Stomach smooth muscle (tissue), 2 donors: ENCODE measurements around the gene FBRSL1.

ENCODE experiments used
- H3K27ac ChIP-seq: one replicate; pipeline ENCODE4 v1.7.0; 2013; ENCODE audit warnings: mild to moderate bottlenecking, low read length, inconsistent platforms
- H3K27me3 ChIP-seq, 2 donors: one replicate each; pipeline ENCODE4 v1.7.0; 2013; ENCODE audit warnings: low read length in 2 of 2; ENCODE audit not compliant: insufficient read depth in 2 of 2, control insufficient read depth in 1 of 2
- H3K36me3 ChIP-seq, 2 donors: one replicate each; pipeline ENCODE4 v1.7.0; 2013; ENCODE audit warnings: low read length in 2 of 2; ENCODE audit not compliant: control insufficient read depth in 2 of 2, insufficient read depth in 2 of 2
- H3K4me1 ChIP-seq: one replicate; pipeline ENCODE4 v1.7.0; 2013; ENCODE audit warnings: low read length; ENCODE audit not compliant: control insufficient read depth, insufficient read depth
- H3K4me3 ChIP-seq, 2 donors: one replicate each; pipeline ENCODE4 v1.7.0; 2013; ENCODE audit warnings: low read length in 2 of 2
- H3K9ac ChIP-seq, 2 donors: one replicate each; pipeline ENCODE4 v1.7.0; 2013; ENCODE audit warnings: low read length in 2 of 2, mild to moderate bottlenecking in 1 of 2
- H3K9me3 ChIP-seq, 2 donors: one replicate each; pipeline ENCODE4 v1.7.0; 2013; ENCODE audit warnings: low read length in 2 of 2; ENCODE audit not compliant: control insufficient read depth in 2 of 2
- donor health status: healthy.
- donor health status: Pancreatic carcinoma.

The FBRSL1 gene

DNA sequence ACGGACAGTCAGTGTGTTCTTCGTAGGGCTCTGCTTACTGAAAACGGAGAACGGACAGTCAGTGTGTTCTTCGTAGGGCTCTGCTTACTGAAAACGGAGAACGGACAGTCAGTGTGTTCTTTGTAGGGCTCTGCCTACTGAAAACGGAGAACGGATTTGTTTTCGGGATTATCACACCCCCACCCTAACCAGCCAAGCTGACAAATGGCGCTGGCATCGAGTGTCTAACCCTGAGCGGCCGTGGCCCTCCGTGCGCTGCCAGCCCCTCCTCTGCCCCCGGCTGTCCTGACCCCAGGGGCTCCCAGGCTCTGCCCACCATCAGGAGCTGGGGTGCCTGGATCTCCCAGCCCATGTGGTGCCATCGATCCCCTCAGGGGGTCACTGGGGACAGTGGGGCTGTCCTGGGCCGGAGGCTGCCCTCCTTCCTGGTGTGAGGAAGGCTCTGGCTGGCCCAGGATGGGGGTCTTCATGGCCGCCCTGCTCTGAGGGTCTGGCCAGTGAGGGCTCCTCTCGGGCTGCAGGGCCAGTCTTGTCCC lies 57.3 kb downstream of the FBRSL1 start:
- Histone ChIP-seq H3K27me3 (no peaks in the 10 kb centered on the region), H3K9me3 (no peaks in the 10 kb centered on the region), H3K4me1 (peaks cover 2% of the 10 kb centered on the region), H3K4me3 (no peak overlapping the region), H3K36me3 (peaks cover 3% of the 10 kb centered on the region in 2 donors), H3K9ac (no peak overlapping the region), H3K27ac (no peak overlapping the region)

DNA sequence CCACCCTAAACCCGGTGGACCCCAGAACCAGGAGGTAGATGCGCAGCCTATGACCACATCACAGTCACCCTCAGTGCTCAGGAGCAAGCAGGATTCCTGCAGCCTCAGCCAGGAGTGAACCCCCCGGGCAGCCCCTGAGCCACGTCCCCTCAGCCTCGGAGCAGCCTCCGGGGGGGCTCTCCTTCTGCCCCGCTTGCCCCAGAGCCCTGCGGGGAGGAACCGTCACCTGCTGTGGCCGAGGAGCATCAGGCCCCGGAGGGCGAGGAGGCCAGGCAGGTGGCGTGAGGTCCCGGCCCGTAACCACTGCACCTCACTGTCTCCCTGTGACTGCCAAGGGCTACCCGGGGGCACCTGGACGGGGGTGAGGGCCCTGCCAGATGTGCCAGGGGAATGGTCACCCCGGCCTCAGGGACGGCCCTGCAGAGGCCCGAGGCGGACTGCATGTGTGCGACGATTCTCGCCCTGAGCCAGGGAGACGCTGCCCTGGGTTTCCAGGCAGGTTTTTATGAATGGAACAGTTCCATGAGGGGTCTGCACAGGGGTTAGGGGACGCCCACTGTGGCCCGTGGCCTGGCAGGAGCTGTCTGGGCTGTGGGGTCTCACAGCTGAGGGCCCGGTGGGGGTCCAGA lies 58.6 kb downstream of the FBRSL1 start:
- Histone ChIP-seq H3K36me3 (peaks cover 3 to 5% of the 10 kb centered on the region in 2 donors), H3K27me3 (no peaks in the 10 kb centered on the region), H3K4me1 (peaks cover 2% of the 10 kb centered on the region), H3K9ac (no peak overlapping the region), H3K4me3 (no peak overlapping the region), H3K27ac (no peak overlapping the region), H3K9me3 (no peaks in the 10 kb centered on the region)

DNA sequence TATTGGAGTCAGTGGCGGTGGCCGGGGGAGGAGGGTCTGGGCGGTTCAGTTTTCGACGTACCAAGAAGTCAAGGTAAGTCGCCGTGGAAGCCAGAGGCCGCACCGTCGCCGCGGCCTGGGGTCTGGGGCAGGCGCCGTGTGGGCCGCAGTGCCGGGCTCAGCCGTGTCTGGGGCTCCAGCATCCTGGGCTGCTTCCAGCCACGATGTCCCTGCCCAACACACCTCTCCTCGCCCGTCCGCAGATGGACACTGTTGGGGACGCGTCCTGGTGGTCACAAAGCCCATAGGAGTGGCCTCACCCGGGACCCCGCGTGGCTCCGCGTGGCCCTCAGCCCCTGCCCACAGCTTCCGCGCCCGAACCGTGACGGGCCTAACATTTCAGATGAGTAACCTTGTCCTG lies 59.1 kb downstream of the FBRSL1 start:
- H3K9ac ChIP-seq: no peak overlapping the region
- peaks cover 2% of the 10 kb centered on the region for H3K4me1 ChIP-seq
- H3K27ac ChIP-seq: no peak overlapping the region
- no peaks in the 10 kb centered on the region for H3K27me3 ChIP-seq
- H3K4me3 ChIP-seq: no peak overlapping the region
- H3K9me3 ChIP-seq: no peaks in the 10 kb centered on the region
- peaks cover 3 to 5% of the 10 kb centered on the region in 2 donors for H3K36me3 ChIP-seq

DNA sequence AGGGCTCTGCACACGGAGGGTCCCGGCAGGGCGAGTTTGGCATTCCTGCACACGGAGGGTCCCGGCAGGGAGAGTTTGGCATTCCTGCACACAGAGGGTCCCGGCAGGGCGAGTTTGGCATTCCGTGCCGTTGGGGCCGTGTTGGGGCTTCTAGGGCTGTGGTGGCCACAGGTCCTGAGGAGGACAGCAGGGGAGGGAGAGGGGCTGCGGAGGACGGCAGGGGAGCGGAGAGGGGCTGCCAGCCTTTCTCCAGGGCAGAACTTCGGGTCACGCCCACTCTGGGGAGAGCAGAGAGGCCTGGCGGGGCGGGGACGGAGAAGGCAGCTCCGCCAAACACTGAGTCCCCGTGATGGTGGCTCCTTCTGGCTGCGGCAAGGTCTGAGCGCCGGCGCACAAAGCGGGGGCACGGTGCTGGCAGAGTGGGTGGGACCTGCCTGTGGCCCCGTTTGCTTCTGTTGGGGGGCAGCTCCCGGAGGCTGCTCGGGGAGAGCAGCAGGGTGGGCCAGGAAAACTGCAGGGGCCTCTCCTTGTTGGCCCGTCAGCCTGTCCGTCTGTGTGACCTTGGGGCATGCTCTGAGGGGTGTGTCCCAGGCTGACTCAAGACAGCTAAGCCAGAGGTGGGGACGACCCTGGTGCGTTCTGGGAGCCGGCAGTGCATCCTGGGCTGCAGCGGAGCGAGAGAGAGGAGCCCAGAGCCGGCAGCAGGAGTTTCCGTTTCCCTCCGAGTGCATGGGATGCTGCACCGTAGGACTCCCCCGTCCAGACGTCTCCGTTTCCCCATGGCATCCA lies 60.3 kb downstream of the FBRSL1 start:
- Histone ChIP-seq H3K9ac (no peak overlapping the region), H3K27ac (no peak overlapping the region), H3K27me3 (no peaks in the 10 kb centered on the region), H3K36me3 (peaks cover 0 to 3% of the 10 kb centered on the region in 2 donors), H3K9me3 (no peaks in the 10 kb centered on the region), H3K4me1 (peaks cover 2% of the 10 kb centered on the region), H3K4me3 (no peak overlapping the region)

DNA sequence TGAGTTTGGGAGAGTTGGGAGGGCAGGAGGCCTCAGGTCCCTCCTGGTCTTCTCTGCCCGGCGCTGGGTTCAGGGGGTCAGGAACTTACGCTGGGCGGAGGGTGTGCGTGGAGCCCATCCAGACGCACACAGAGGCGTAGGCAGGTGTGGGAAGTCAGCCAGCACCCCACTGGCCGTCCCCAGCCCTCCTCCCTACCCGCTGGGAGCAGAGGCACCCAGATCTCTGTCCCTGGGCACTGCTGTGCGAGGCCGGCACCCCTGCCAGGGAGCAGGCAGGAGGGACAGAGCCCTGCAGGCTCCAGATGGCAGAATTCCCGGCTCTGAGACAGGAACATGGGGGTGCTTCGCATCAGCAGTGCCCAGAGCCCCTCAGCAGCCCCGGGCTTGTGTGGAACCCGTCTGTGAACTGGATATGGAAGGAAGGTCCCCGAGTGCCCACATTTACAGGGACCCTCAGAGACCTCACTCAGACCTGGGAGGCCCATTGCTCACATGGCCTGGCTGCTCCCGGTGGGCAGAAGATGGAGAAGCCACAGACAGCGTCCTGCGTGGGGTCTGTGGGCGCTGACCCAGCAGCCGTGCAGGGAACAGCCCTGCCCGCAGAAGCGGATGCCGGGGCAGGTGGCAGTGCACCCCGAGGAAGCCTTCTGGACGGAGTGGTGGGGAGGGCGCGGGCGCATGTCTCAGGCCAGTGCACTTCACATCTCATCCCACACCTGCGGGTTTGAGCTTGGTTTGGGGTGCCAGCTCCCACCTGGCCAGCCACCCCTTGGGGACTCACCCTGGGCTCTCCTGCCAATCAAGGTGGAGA lies 61.1 kb downstream of the FBRSL1 start:
- H3K9ac ChIP-seq: no peak overlapping the region
- no peaks in the 10 kb centered on the region for H3K9me3 ChIP-seq
- peaks cover 2% of the 10 kb centered on the region for H3K4me1 ChIP-seq
- no peak overlapping the region for H3K27ac ChIP-seq
- H3K27me3 ChIP-seq: no peaks in the 10 kb centered on the region
- H3K4me3 ChIP-seq: no peak overlapping the region
- H3K36me3 ChIP-seq: peaks cover 0 to 3% of the 10 kb centered on the region in 2 donors

DNA sequence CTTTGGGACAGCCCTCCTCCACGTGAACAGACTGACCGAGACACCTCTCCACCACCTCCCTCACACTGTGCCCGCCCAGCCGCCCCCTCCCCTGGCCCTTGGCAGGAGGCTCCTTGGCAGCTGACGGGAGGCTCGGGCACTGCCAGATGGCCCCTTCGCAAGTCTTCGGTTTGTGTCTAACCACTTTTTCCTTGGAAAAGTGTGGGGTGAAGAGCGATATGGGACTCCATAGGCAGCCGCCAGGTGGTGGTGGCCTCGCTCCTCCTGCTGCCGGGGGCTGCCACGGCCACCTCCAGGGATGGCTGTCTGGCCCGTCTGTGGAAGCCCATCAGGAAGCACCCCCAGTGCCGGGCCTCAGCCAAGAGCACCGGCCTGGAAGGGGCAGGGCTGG lies 61.7 kb downstream of the FBRSL1 start:
- Histone ChIP-seq H3K4me3 (no peak overlapping the region), H3K27me3 (no peaks in the 10 kb centered on the region), H3K9me3 (no peaks in the 10 kb centered on the region), H3K4me1 (peaks cover 2% of the 10 kb centered on the region), H3K27ac (no peak overlapping the region), H3K9ac (no peak overlapping the region), H3K36me3 (peaks cover 0 to 3% of the 10 kb centered on the region in 2 donors)

DNA sequence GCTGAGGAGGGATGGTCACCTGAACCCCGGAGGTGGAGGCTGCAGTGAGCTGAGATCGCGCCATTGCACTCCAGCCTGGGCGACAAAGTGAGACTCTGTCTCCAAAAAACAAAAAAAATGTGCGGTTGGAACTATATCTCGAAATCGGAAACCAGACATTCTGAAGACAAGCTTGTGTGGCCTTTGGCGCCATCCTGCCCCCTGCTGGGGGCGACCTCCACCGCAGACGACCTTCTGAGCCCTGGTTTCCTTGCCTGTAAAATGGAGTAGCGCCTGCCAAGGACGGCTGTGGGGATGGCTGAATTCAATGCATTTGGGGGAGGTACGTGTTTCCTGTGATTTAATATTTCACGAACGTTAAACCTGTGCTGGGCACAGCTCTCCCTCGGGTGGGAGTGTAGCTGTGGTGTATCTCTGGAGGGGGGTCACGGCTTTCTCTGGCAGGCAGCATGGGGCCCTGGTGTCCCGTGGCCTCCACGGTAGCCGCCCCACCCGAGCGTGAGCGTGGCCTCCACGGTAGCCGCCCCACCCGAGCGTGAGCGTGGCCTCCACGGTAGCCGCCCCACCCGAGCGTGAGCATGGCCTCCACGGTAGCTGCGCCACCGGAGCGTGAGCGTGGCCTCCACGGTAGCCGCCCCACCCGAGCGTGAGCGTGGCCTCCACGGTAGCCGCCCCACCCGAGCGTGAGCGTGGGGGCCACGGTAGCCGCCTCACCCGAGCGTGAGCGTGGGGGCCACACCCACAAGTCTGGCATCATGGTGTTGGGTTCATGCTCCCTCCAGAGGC lies 65.1 kb downstream of the FBRSL1 start:
- Histone ChIP-seq H3K4me1 (peaks cover 11% of the 10 kb centered on the region), H3K9ac (no peak overlapping the region), H3K36me3 (peaks cover 0 to 3% of the 10 kb centered on the region in 2 donors), H3K9me3 (no peaks in the 10 kb centered on the region), H3K4me3 (no peak overlapping the region), H3K27ac (no peak overlapping the region), H3K27me3 (no peaks in the 10 kb centered on the region)

DNA sequence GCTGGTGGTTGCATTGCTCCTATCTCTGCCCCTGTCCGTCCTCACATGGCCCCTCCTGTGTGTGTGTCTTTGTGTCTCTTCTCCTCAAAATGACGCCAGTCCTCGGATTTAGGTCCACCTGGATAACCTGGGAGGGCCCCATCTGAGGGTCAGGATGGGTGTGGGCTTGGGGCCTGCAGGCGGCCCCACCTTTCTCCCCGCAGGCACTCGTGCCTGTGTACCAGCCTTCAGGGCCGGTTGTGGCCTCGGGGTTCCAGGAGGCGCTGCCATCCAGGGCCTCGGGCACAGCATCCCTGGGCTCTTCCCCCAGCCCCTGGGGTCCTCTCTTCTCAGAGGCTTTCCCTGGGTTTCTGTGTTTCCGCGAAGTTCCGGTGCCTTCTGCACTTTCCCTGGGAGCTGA lies 65.7 kb downstream of the FBRSL1 start:
- H3K9ac ChIP-seq: no peak overlapping the region
- H3K36me3 ChIP-seq: peaks cover 0 to 3% of the 10 kb centered on the region in 2 donors
- no peaks in the 10 kb centered on the region for H3K27me3 ChIP-seq
- H3K4me1 ChIP-seq: peaks cover 13% of the 10 kb centered on the region
- H3K4me3 ChIP-seq: no peak overlapping the region
- H3K27ac ChIP-seq: no peak overlapping the region
- no peaks in the 10 kb centered on the region for H3K9me3 ChIP-seq

DNA sequence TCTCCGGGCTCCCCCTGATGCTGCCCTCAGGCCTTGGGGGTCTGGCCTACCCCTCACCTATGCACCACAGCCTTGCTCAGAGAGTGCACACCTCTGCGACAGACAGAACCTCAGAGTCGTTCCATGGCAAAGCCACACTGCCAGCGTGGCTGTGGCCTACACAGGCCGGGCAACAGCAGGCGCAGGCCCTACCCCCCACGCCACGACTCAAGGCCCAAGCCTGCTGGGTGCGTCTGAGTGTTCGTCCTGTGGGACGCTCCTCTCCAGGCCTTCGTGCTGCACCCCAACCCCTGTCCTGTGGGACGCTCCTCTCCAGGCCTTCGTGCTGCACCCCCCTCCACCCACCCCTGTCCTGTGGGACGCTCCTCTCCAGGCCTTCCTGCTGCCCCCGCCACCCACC lies 66.3 kb downstream of the FBRSL1 start:
- peaks cover 18% of the 10 kb centered on the region for H3K4me1 ChIP-seq
- H3K9me3 ChIP-seq: no peaks in the 10 kb centered on the region
- H3K27me3 ChIP-seq: no peaks in the 10 kb centered on the region
- no peak overlapping the region for H3K4me3 ChIP-seq
- H3K36me3 ChIP-seq: peaks cover 0 to 3% of the 10 kb centered on the region in 2 donors
- H3K27ac ChIP-seq: no peak overlapping the region
- no peak overlapping the region for H3K9ac ChIP-seq

DNA sequence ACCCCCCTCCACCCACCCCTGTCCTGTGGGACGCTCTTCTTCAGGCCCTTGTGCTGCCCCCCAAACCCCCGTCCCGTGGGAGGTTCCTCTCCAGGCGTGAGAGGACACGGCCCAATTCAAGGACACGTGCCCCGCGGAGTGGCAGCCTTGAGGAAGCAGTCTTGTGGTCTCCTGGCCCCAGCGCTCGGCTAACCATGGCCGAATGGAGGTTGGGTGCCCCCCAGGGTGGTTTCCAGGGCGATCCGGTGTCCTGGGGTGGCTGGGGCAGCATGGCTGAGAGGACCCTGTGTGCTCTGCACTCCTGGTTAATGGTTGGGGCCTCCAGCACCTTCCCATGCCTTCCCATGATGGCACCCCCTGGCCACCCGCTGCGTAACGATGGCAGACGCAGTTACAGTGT lies 66.8 kb downstream of the FBRSL1 start:
- Histone ChIP-seq H3K27ac (no peak overlapping the region), H3K4me1 (peaks cover 18% of the 10 kb centered on the region), H3K9ac (no peak overlapping the region), H3K9me3 (no peaks in the 10 kb centered on the region), H3K36me3 (peaks cover 0 to 3% of the 10 kb centered on the region in 2 donors), H3K4me3 (no peak overlapping the region), H3K27me3 (no peaks in the 10 kb centered on the region)
